CD4-positive, alpha-beta T cell treated with Interleukin-6 at 100 ng/mL for 8 hours (primary cell): ENCODE results near the gene ITGA11.

Experiments
- DNase-seq: peaks from one replicate; pipeline ENCODE4 v3.0.0-alpha.2; 2020; ENCODE audit warnings: mixed read lengths, low spot score

ITGA11 gene

GRCh38 chr15:68374168-68374745 is 57.7 kb downstream of the ITGA11 start:
- no peak for DNase-seq

DNA sequence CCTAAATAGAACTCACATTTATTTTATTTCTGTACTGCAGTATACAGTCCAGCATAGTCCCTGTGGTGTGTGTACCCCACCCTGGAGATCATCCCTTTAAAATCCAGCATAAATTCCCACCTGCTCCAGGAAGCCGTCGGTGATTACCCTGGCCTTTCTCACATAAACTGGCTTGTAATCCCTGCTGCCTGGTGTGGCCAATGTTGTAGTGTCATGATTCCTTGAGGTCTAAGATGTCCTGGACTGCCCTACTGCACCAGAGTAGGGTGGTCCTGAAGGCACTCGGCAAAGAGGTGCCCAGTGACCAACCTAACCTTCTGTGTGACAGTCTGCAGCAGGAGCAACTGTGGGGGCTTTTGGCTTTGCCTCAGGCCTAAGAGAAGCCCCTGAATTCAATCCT is 58.9 kb downstream of the ITGA11 start:
- DNase-seq, result no peak

DNA sequence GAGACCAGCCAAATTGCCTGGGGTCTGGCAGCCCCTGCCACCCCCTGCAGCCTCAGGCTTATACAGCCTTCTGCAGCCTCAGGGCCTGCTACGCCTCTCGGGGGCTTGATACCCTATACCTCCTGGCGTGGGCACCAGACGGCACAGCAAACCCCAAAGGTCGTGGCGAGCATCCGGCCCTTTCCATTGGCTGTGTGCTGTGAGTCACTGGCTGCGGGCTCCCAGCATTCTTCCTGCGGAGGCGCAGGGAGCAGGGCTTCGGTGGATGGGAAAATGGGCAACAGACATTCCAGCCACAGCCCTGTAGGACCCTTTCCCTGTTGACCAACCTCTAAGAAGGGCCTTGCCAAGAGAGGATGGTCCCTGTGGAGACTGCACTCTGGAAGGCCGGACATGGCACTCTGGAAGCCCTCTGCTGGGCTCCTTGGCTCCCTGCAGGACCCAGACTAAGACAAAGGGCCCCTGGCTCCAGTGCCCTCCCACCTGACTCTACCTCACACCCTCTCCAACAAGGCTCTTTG is 59.6 kb downstream of the ITGA11 start:
- no peak for DNase-seq

DNA sequence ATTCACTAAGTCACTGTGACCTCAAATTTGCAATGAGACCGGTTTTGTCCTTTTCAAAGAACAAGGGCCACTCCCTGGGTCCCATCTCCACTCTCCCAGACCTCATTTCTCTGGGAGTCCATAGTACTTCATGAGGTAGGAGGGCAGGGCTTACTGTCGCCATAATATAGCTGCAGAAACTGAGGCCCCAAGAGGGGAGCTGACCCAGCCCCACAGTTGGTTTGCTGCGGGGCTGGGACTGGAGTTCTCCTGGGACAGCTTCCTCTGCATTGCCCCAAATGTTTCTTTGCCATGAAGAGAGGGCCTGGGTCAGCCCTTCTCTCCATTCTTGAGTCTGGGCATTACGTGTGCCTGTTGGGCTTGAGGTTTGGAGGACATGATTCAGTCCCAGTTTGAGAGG is 60.1 kb downstream of the ITGA11 start:
- no peak for DNase-seq

DNA sequence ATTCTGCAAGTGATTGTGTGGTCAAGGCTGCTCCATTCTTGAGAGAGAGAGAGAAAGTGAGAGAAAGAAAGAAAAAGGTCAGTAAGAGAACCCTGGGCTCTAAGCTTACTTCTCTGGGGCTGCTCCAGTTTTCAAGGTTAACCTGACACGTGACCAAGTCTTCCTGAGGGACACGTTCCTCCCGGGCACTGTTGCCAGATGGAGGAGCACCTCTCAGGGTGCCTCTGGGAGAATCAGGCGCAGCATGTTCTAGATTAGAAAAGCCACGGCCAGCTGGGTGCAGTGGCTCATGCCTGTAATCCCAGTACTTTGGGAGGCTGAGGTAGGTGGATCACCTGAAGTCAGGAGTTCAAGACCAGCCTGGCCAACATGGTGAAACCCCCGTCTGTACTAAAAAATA is 60.8 kb downstream of the ITGA11 start:
- DNase-seq, result no peak

DNA sequence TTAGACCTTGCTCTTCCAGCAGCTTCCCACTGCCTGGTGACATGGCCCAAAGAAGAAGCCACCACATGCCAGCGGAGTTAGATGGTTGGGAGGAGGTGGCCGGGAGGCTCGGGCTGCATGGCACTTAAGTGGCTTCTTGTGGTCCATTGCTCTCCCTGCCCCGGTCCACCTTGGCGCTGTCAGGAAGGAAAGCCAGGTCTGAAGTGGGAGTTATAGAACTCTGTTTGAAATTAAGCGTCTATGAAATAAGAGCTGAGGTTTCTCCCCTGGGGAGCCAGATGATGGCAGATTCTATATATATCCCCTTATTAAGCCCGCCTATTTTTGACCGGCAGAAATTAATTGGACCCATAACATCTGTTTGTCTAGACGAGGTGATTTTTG is 61.2 kb downstream of the ITGA11 start:
- DNase-seq, result no peak

DNA sequence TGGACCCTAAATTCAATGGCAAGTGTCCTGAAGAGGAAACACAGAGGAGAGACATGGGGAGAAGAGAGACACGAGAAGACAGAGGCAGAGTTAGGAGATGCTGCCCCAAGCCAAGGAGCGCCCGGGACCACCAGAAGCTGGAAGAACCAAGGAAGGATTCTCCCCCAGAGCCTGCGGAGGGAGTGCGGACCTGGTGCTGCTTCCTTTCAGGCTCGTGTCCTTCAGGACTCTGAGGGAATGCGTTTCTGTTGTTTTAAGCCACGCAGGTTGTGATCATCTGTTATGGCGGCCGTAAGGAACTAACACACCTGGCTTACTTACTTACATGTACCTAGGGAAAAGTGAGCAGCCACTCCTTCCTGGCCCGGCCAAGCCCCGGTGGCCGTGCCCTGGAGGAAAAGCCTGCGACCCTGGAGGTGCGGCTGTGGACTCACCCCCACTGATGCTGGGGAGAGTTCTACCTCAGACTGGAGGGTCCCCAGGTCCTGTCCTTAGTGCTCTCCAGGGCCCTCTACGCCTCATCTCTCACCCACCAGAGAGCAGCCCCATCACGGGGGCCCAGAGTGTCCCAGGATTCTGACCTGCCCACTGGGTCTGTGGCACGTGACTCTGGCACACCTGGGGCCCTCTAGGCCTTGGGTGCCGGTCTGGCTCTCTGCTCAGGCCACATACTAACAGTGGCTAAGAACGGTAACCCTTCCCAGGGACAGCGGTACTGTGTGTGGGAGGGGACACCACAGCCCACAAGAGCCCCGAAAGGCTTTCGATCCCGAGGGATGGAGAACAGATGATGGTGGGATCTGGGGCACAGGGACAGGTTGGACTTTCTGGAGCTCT is 61.8 kb downstream of the ITGA11 start:
- no peak for DNase-seq

DNA sequence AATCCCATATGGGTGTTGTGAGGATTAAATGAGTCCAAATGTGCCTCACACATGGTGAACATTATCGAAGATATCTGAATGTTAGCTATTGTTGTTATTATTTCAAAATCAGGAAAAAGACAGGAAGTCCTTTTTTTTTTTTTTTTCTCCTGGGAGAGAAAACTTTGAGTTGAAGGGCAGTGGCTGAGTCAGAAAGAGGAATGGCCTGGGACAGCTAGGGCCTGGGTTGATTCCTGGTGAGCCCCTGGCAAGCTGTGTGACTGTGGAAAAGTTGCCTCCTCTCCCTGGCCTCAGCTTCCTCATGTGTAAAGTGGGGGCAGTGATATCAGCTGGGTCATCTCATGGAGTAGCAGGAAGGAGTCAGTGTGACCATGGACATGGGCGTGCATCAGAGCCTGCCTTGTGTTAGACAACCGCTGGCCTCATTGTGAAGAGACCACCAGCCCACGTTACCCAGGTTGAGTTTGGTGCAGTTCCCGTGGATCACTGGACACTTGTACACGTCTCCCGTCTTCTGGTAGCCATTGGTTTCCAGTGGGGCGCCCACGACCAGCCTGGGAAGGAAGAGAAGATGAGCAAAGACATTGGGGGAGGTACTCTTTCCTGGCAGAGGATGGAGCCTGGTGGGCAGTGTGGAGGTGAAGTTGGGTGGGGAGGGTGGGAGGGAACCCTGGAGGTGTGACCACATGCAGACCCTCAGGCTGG is 63.1 kb downstream of the ITGA11 start:
- no peak for DNase-seq

- DNase-seq, result no peak
These were observed 64.0 kb downstream of the ITGA11 start for GRCh38 chr15:68367992-68368391.

GRCh38 chr15:68367226-68367625 is 64.7 kb downstream of the ITGA11 start:
- no peak for DNase-seq

DNA sequence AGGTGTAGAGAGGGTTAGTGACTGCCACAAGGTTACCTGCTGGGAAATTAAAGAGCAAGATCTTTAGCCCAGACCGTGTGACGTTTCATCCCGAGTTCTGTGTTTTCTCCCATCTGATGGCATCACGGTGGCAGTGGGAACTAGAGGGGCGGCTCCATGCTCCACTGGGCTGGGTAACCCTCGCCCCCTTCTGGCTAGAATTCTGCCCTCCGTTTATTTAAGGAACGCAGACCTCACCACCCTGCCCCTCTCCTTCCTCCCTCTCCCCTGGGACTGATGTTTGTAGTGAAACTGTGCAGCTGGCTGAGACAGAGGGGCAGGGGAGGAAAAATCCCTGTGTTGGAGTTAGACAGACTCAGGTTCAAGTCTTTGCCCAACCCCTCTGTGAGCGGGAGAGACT is 65.6 kb downstream of the ITGA11 start:
- no peak for DNase-seq

DNA sequence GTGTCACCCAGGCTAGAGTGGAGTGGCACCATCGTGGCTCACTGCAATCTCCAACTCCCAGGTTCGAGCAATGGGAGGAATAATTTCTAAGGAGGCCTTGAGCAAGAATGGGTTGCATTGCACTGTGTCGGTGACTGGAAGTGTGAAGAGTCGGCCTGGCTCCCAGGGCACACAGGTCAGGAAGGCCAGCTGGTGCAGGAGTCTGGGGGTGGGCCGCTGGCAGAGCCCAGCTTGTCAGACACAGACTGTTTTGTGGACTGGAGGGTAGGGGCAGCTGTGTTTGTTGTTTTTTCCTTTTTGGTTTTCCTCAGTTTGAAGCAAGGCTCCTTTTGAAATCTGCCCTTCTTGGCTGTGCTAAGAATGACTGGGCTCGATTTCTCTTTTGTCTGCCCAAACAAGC is 66.2 kb downstream of the ITGA11 start:
- DNase-seq, result no peak

DNA sequence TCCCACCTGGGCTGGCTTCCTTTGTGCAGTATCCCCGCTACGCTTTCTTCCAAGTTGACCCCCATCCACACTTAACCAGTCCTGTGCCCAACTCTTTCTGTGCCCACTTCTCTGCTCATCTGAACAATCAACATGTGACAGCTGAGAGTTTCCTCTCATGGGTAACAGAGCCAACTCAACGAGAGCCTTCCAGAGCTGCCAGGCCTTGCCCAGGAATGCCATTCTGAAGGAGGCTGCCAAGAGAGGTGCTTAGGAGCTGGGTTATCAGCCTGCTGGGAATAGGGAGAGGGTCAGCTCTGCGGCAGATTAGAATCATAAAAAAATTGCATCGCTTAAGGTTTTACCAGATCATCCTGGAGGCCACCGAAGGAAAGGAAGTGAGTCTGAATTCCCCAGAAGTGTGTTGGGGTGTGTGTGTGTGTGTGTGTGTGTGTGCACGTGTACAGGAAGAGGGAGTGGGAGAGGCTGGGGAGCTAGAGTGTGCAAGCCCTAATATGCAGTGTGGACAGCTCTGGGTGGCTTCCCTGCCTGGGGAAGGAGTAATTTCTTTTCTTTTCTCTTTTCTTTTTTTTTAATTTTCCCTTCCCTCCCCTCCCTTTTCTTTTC is 66.7 kb downstream of the ITGA11 start:
- no peak for DNase-seq

DNA sequence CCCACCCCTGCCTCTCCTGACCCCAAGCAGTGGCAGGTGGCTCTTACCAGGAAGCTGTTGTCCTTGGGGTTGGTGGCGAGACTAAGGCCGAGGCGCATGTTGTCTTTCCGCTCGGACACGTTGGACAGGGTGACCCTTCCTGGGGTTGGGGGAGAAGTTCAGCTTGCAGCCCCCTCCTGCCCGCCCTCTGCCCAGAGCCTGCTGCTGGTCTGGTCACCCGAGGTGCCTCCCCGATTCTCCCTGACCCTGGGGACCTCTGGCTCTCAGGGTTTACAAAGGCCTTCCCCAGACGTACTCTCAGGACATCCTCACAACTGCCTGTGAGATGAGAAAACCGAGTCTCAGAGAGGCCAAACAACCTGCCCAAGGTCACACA is 67.3 kb downstream of the ITGA11 start:
- DNase-seq, result no peak

- DNase-seq, result no peak
These were observed 67.8 kb downstream of the ITGA11 start for GRCh38 chr15:68364028-68364659.

GRCh38 chr15:68363353-68363752 is 68.6 kb downstream of the ITGA11 start:
- DNase-seq, result no peak

GRCh38 chr15:68362537-68363126 is 69.3 kb downstream of the ITGA11 start:
- no peak for DNase-seq

GRCh38 chr15:68360721-68361120 is 71.2 kb downstream of the ITGA11 start:
- no peak for DNase-seq

GRCh38 chr15:68356778-68357177 is 75.2 kb downstream of the ITGA11 start:
- DNase-seq, result no peak

- no peak for DNase-seq
These were observed 77.0 kb downstream of the ITGA11 start for GRCh38 chr15:68354923-68355322.

DNA sequence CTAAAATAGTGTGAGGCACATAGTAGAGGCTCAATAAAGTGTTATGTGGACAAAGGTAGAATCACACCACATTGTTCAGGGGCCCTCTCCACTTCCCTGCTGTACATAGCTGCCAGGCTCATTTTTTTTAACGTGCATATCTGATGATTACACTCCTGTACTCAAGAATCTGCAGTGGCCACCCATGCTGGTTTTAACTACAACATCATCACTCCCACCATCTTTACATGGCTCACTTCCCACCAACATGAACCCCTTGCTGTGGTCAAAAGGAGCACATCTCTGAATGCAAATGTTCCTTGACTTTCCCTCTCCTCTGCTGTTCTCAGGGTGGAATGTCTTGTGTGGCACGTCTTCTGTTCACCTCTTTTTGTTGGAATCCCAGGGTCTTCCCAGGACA is 77.7 kb downstream of the ITGA11 start:
- DNase-seq, result no peak
